Adrenal gland (tissue), 5 donors: ENCODE results near the gene RAB11FIP2.

Experiments
- CTCF ChIP-seq, 6 experiments: fragments of 450-650 bp in 4 of 6; fragments of 200-600 bp in 2 of 6; sonication (generic) in 1 of 6; IDR thresholded peaks; 1 replicate in 5 of 6; 2 replicates in 1 of 6; pipeline versions ENCODE4 v1.5.1 to v1.8.0; 2016 to 2021; ENCODE audit warnings: antibody characterized with exemption in 6 of 6, mild to moderate bottlenecking in 2 of 6, moderate library complexity in 1 of 6
- POLR2A ChIP-seq, 2 donors: fragments of 450-650 bp; IDR thresholded peaks; one replicate each; pipeline ENCODE4 v1.6.1; 2017; ENCODE audit warnings: antibody characterized with exemption in 2 of 2, mild to moderate bottlenecking in 2 of 2, moderate library complexity in 1 of 2
- donor health status: DM: no; HTN: no; CAD: no.

- no peak for TF ChIP-seq CTCF (IDR thresholded peaks at IDR 0.05)
- TF ChIP-seq POLR2A (IDR thresholded peaks at IDR 0.05) = no peak
Observed at GRCh38 chr10:117996709-117997108, 50.0 kb downstream of the RAB11FIP2 start.
